Fibroblast of villous mesenchyme (primary cell): ENCODE results near the gene U2AF2. TPM values are rescaled to one million over a fixed set of nuclear protein-coding genes. Genes with fewer than 3 reads are reported as not detected.

Experiments used
- DNase-seq: peaks from one replicate; pipeline ENCODE4 v3.0.0-alpha.2; 2010; ENCODE audit warnings: low read depth
- H3K4me3 ChIP-seq: 2 replicates; pipeline ENCODE4 v1.5.1; 2011; ENCODE audit warnings: low read depth, mild to moderate bottlenecking, low read length
- CTCF ChIP-seq: IDR thresholded peaks from 2 replicates; pipeline ENCODE4 v1.5.1; 2012; ENCODE audit warnings: low read depth, mild to moderate bottlenecking, low read length; ENCODE audit not compliant: insufficient read depth
- total RNA-seq: library from RNA; depleted of rRNA; stranded (reverse); fragments of >200 nt; gene quantifications from 2 replicates; pipeline ENCODE4 v1.2.3, GENCODE V29; 2012

The U2AF2 gene
- total RNA-seq, 1 donor: 111 TPM

GRCh38 chr19:55658846-55659459, 4.1 kb downstream of the U2AF2 start:
- no peak for DNase-seq
- no peak overlapping the region for H3K4me3 ChIP-seq
- TF ChIP-seq CTCF: no peak

- no peak for DNase-seq
- no peak overlapping the region for H3K4me3 ChIP-seq
- no peak for TF ChIP-seq CTCF
Measured at GRCh38 chr19:55659822-55660221, 5.0 kb downstream of the U2AF2 start.

- DNase-seq: no peak
- H3K4me3 ChIP-seq: no peak overlapping the region
- no peak for TF ChIP-seq CTCF
Measured at GRCh38 chr19:55660404-55660803, 5.6 kb downstream of the U2AF2 start.

GRCh38 chr19:55660991-55661390, 6.2 kb downstream of the U2AF2 start:
- no peak for TF ChIP-seq CTCF
- no peak for DNase-seq
- no peak overlapping the region for H3K4me3 ChIP-seq

GRCh38 chr19:55661826-55662225, 7.0 kb downstream of the U2AF2 start:
- DNase-seq: no peak
- no peak for TF ChIP-seq CTCF
- no peak overlapping the region for H3K4me3 ChIP-seq

GRCh38 chr19:55663846-55664536, 9.2 kb downstream of the U2AF2 start:
- no peak overlapping the region for H3K4me3 ChIP-seq
- no peak for TF ChIP-seq CTCF
- no peak for DNase-seq
